GM23248 (cell line): Measurements from ENCODE around the gene DENND5A.

Experiments
- EZH2 ChIP-seq: fragments of 200-600 bp; sonication (generic); IDR thresholded peaks from 2 replicates; pipeline ENCODE4 v1.6.1; 2018; ENCODE audit warnings: antibody characterized with exemption, mild to moderate bottlenecking; ENCODE audit not compliant: insufficient read depth, poor library complexity, severe bottlenecking
- EZH2phosphoT487 ChIP-seq: fragments of 200-600 bp; sonication (generic); IDR thresholded peaks from 2 replicates; pipeline ENCODE4 v1.6.1; 2018; ENCODE audit warnings: antibody characterized with exemption, moderate library complexity, mild to moderate bottlenecking, low read depth; ENCODE audit not compliant: insufficient read depth

DNA sequence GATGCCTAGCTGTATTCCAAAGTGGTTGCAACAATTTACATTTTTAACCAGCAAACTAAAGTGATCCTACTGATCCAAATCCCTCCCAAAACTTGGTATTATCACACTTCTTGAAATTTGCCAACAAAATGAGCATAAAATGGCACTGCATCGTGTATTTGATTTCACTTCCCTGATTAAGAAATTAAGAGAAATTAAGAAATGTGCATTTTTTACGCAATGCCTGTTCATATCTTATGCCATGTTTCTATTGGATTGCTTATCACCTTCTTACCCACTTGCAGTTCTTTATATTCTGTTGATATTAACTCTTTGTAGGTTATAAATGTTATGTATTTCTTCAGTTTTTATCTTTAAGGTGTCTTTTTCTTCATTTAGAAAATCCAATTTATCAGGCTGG, 80.6 kb downstream of the DENND5A start:
- no peak for TF ChIP-seq EZH2phosphoT487
- no peak for TF ChIP-seq EZH2
